Dendritic cell treated with granulocyte-macrophage colony-stimulating factor and Interleukin-4, amounts not matched to agents 40 ng/mL and 50 ng/mL, for 4 days (primary cell): ENCODE data around the gene NHLRC2.

ENCODE experiments used
- H3K27ac Mint-ChIP-seq: one replicate; pipeline ENCODE4 v1.8.0; 2022; ENCODE audit warnings: mild to moderate bottlenecking, mixed read lengths
- H3K27me3 Mint-ChIP-seq: one replicate; pipeline ENCODE4 v1.8.0; 2022; ENCODE audit warnings: mild to moderate bottlenecking, mixed read lengths
- H3K36me3 Mint-ChIP-seq: one replicate; pipeline ENCODE4 v1.8.0; 2022; ENCODE audit warnings: low read depth, mixed read lengths
- H3K4me1 Mint-ChIP-seq: one replicate; pipeline ENCODE4 v1.8.0; 2022; ENCODE audit warnings: low read depth, mixed read lengths
- H3K4me3 Mint-ChIP-seq: one replicate; pipeline ENCODE4 v1.8.0; 2022; ENCODE audit warnings: mild to moderate bottlenecking, moderate library complexity, mixed read lengths
- H3K9me3 Mint-ChIP-seq: one replicate; pipeline ENCODE4 v1.8.0; 2022; ENCODE audit warnings: mixed read lengths
- intact Hi-C: fragments of 100-400 bp; cut with micrococcal nuclease; formaldehyde crosslinking; loops from one replicate; pipeline ENCODE4 v1.15.0; 2022

Gene NHLRC2

DNA sequence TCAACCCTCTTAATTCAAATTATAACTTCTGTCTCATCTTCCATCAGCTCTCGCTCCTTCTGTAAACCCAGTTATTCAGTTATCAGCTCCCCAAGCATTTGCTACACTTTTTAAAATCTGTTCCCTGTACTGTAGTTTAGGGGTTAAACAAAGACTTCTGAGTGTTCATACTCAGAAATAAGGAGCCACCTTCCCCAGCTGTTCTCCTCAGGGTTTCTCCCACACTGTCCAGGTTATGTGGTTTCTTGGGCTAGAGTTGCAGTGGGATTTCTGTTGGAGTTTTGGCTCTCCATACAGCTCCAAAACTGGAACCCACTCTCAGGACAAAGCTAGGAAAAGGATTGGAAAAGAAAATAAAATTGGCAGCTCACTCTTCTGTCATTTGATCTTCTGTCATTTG is 20.8 kb downstream of the NHLRC2 start:
- H3K36me3 Mint-ChIP-seq, result peaks cover 20% of the 10 kb centered on the region
- no peaks in the 10 kb centered on the region for H3K9me3 Mint-ChIP-seq
- H3K27ac Mint-ChIP-seq, result no peak overlapping the region
- peaks cover 14% of the 10 kb centered on the region for H3K4me1 Mint-ChIP-seq
- intact Hi-C loops, result no loop called here
- no peaks in the 10 kb centered on the region for H3K27me3 Mint-ChIP-seq
- H3K4me3 Mint-ChIP-seq, result no peak overlapping the region

GRCh38 chr10:113876461-113876860 is 22.0 kb downstream of the NHLRC2 start:
- Mint-ChIP-seq H3K27ac (no peak overlapping the region), H3K4me3 (no peak overlapping the region), H3K4me1 (peaks cover 14% of the 10 kb centered on the region), H3K27me3 (no peaks in the 10 kb centered on the region), H3K36me3 (peaks cover 20% of the 10 kb centered on the region), H3K9me3 (no peaks in the 10 kb centered on the region)
- intact Hi-C loops, result no loop called here

DNA sequence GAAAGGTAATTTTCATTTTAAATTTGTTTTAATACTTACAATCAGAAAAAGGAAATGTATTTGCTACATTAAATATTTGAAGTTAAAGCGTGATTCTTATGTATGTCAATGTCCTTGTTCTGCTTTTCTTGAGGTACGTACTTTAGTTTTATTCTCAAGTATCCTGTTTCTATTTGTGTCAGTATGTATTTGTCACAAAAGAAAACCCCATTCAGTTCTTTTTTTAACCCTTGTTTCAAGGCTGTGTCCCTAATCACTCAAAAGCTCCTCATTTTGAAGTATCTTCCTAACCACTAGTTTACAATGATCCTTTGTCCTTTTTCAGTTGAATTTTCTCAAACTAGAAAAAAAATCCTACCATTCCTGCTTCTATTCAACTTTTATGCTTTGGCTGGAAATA is 25.2 kb downstream of the NHLRC2 start:
- peaks cover 37% of the 10 kb centered on the region for H3K36me3 Mint-ChIP-seq
- no peaks in the 10 kb centered on the region for H3K9me3 Mint-ChIP-seq
- H3K4me3 Mint-ChIP-seq, result no peak overlapping the region
- no peaks in the 10 kb centered on the region for H3K27me3 Mint-ChIP-seq
- H3K4me1 Mint-ChIP-seq, result peaks cover 5% of the 10 kb centered on the region
- H3K27ac Mint-ChIP-seq, result no peak overlapping the region
- intact Hi-C loops, result no loop called here

GRCh38 chr10:113880236-113880635 is 25.8 kb downstream of the NHLRC2 start:
- H3K27me3 Mint-ChIP-seq, result no peaks in the 10 kb centered on the region
- H3K27ac Mint-ChIP-seq, result no peak overlapping the region
- intact Hi-C loops, result no loop called here
- no peak overlapping the region for H3K4me3 Mint-ChIP-seq
- H3K4me1 Mint-ChIP-seq, result peaks cover 5% of the 10 kb centered on the region
- peaks cover 37% of the 10 kb centered on the region for H3K36me3 Mint-ChIP-seq
- H3K9me3 Mint-ChIP-seq, result no peaks in the 10 kb centered on the region

- Mint-ChIP-seq H3K4me1 (peaks cover 5% of the 10 kb centered on the region), H3K4me3 (no peak overlapping the region), H3K9me3 (no peaks in the 10 kb centered on the region), H3K36me3 (peaks cover 45% of the 10 kb centered on the region), H3K27ac (no peak overlapping the region), H3K27me3 (no peaks in the 10 kb centered on the region)
- intact Hi-C loops, result no loop called here
These were observed 27.8 kb downstream of the NHLRC2 start for GRCh38 chr10:113882240-113882639.

DNA sequence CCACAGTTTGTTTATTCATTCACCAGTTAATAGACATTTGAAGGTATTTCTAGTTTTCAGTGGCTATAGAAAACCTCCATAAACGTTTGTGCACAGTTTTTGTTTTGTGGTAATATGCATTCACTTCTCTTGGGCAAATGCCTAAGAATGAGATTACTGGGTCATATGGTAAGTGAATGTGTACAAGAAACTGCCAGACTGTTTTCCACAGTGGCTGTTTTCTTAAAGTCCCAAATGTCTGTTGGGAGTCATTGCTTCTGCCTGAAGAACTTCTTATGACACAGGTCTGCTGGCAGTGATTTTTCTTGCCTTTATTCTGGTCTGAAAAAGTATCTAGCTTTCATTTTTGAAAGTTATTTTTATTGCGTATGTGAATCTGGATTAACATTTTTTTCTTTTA is 35.5 kb downstream of the NHLRC2 start:
- Mint-ChIP-seq H3K36me3 (peaks cover 48% of the 10 kb centered on the region), H3K9me3 (no peaks in the 10 kb centered on the region), H3K4me3 (no peak overlapping the region), H3K4me1 (no peaks in the 10 kb centered on the region), H3K27me3 (no peaks in the 10 kb centered on the region), H3K27ac (no peak overlapping the region)
- intact Hi-C loops, result no loop called here

DNA sequence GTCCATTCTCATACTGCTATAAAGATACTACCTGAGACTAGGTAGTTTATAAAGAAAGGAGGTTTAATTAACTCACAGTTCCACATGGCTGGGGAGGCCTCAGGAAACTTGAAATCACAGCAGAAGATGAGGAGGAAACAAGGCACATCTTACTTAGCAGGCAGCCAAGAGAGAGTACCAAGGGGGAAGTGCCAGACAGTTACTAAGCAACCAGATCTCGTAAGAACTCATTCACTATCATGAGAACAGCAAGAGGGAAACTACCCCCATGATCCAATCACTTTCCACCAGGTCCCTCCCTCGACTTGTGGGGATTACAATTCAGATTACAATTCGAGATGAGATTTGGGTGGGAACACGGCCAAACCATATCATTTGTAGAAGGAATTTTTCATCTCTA is 36.3 kb downstream of the NHLRC2 start:
- no peaks in the 10 kb centered on the region for H3K4me1 Mint-ChIP-seq
- intact Hi-C loops, result no loop called here
- H3K9me3 Mint-ChIP-seq, result no peaks in the 10 kb centered on the region
- no peak overlapping the region for H3K27ac Mint-ChIP-seq
- H3K27me3 Mint-ChIP-seq, result no peaks in the 10 kb centered on the region
- peaks cover 56% of the 10 kb centered on the region for H3K36me3 Mint-ChIP-seq
- H3K4me3 Mint-ChIP-seq, result no peak overlapping the region

- Mint-ChIP-seq H3K27me3 (no peaks in the 10 kb centered on the region), H3K36me3 (peaks cover 54% of the 10 kb centered on the region), H3K4me3 (no peak overlapping the region), H3K4me1 (no peaks in the 10 kb centered on the region), H3K9me3 (no peaks in the 10 kb centered on the region), H3K27ac (no peak overlapping the region)
- intact Hi-C loops, result no loop called here
These were observed 37.0 kb downstream of the NHLRC2 start for GRCh38 chr10:113891476-113891875.

- Mint-ChIP-seq H3K4me1 (no peaks in the 10 kb centered on the region), H3K27me3 (no peaks in the 10 kb centered on the region), H3K4me3 (no peak overlapping the region), H3K27ac (no peak overlapping the region), H3K36me3 (peaks cover 42% of the 10 kb centered on the region), H3K9me3 (no peaks in the 10 kb centered on the region)
- intact Hi-C loops, result no loop called here
These were observed 39.1 kb downstream of the NHLRC2 start for GRCh38 chr10:113893570-113893969.

DNA sequence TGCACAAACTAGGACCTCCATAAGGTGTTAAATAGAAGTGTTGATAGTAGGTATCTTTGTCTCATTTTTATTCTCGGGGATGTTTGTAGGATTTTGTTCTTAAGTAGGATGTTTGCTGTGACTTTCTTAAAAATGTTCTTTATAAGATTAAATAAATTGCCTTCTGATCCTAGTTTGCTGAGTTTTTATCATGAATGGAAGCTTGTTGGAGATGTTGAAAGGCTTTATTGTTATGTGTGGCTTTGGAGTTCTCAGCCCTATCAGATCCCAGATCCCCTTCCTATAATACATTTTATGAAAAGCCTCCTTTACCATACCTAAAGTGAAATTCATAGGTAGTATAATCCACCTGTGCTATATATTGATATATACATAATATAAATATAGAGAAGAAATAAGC is 40.1 kb downstream of the NHLRC2 start:
- no peaks in the 10 kb centered on the region for H3K27me3 Mint-ChIP-seq
- no peaks in the 10 kb centered on the region for H3K9me3 Mint-ChIP-seq
- intact Hi-C loops, result no loop called here
- no peak overlapping the region for H3K4me3 Mint-ChIP-seq
- H3K4me1 Mint-ChIP-seq, result no peaks in the 10 kb centered on the region
- no peak overlapping the region for H3K27ac Mint-ChIP-seq
- H3K36me3 Mint-ChIP-seq, result peaks cover 49% of the 10 kb centered on the region

GRCh38 chr10:113895018-113895417 is 40.6 kb downstream of the NHLRC2 start:
- Mint-ChIP-seq H3K4me3 (no peak overlapping the region), H3K9me3 (no peaks in the 10 kb centered on the region), H3K27ac (no peak overlapping the region), H3K4me1 (no peaks in the 10 kb centered on the region), H3K27me3 (no peaks in the 10 kb centered on the region), H3K36me3 (peaks cover 49% of the 10 kb centered on the region)
- intact Hi-C loops, result no loop called here

DNA sequence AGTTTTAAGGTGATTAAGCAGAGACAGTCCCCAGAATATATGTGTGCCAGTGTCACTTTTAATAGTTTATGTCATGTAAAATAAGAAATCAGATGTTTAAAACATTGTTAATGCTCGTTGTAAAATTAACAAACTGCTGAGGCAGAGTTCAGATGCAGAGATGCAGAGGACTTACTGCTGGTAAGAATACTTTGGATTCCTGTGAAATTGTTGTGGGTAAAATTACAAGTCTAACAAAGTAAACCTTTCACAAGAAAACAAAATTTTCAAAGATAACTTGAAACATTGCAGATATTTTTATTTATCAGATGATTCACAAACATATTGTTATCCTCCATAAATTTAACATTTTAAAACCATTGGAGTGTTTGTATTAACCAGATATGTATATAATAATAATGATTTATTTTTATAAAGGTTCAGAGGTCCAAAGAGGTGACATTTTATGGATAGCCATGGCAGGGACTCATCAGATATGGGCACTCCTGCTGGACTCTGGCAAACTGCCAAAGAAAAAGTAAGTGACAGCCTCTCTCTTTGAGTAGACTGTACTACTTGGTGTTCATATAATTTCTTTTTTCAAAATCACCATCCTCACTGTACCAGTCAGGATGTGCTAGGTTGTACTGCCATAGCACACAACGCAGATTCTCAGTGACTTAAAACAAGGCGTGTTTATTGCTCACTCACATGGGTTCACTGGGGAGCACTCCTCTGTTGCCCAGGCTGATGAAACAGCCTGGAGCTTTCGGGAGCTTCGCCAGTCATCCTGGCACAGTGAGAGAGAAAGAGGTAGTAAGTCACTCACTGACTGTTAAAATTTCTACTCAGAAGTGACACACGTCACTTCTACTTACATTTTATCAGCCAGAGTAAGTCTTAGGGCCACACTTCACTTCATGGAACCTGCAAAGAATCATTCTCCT is 43.5 kb downstream of the NHLRC2 start:
- H3K27ac Mint-ChIP-seq, result no peak overlapping the region
- H3K36me3 Mint-ChIP-seq, result peaks cover 50% of the 10 kb centered on the region
- intact Hi-C loops, result no loop called here
- H3K4me3 Mint-ChIP-seq, result no peak overlapping the region
- H3K27me3 Mint-ChIP-seq, result no peaks in the 10 kb centered on the region
- no peaks in the 10 kb centered on the region for H3K9me3 Mint-ChIP-seq
- no peaks in the 10 kb centered on the region for H3K4me1 Mint-ChIP-seq

DNA sequence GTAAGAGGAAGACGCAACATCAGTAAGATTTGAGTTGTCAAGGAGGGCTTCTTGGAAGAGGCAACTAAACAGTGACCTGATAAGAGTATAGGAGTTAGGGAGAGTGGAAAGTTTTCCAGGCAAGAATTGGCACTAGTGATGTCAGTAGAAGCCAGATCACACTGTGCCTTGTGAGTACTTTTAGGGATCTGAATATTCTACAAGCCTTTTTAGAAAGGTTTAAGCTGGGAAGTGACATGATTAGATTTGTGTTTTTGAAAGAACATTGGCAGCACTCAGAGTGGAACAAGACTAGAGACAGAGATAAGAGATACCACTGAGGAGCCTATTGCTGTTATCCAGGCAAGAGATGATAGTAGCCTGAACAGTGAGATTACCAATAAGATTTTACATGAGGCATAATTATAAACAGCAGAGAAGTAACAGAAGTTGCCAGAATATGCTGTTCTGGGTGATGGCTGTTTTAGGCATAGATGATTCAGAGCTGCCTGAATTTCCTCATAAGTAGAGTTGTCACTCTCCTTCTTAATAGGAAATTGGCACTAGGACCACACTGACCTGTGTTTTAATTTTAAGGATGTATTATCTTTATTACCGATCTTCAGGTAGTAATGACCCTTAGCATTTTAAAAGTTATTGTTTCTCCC is 45.6 kb downstream of the NHLRC2 start:
- Mint-ChIP-seq H3K4me3 (no peak overlapping the region), H3K9me3 (no peaks in the 10 kb centered on the region), H3K27ac (no peak overlapping the region), H3K27me3 (no peaks in the 10 kb centered on the region), H3K36me3 (peaks cover 65% of the 10 kb centered on the region), H3K4me1 (no peaks in the 10 kb centered on the region)
- intact Hi-C loops, result no loop called here

DNA sequence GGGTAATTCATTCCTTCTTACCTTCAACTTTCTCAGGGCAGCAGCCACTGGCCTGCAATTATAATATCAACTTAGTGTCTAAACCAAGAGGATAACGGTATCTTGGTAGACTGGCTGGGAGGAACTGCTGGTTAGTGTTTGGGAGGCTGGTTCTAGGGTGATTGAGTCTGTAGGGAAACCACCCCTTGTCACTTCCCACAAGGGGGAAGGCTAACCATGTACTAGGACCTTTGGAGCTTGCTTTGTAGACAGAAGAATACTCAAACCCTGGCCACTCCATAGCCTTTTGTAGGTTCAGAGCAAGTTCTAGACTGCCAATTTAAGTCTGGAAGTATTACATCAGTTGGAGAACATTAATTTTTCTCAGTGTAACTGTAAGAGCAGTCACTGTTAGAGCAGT is 51.3 kb downstream of the NHLRC2 start:
- H3K9me3 Mint-ChIP-seq, result no peaks in the 10 kb centered on the region
- intact Hi-C loops, result no loop called here
- H3K27ac Mint-ChIP-seq, result no peak overlapping the region
- no peaks in the 10 kb centered on the region for H3K4me1 Mint-ChIP-seq
- peaks cover 51% of the 10 kb centered on the region for H3K36me3 Mint-ChIP-seq
- no peak overlapping the region for H3K4me3 Mint-ChIP-seq
- H3K27me3 Mint-ChIP-seq, result no peaks in the 10 kb centered on the region
